NB4 (cell line): ENCODE results near the gene MTFMT.

ENCODE experiments used
- POLR2A ChIP-seq: IDR thresholded peaks from 2 replicates; pipeline ENCODE4 v1.6.1; 2011; ENCODE audit warnings: mild to moderate bottlenecking; ENCODE audit not compliant: insufficient read length; ENCODE audit errors: extremely low read depth
- TF ChIP-seq, protein P1 (sequence below): IDR thresholded peaks from one replicate; pipeline ENCODE4 v1.5.1; 2012; ENCODE audit warnings: low read depth, low read length

DNA sequence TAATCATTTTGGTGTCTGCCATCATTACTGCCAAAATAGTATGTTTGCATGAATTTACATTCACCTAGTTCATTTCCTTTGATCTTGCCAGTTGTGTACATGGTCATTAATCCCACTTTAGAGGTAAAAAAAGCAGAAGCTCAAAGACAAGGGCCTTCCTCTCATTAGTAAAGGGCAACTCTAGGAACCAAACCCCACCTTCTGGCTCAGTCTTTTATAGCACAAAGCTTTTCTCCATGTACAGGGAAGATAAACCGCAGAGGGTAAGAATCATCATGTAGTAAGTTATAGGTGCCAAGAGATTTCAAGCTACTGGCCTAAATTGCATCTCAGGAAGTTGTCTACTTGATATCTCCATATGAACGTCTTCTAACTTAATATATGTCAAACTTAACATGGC lies 20.5 kb downstream of the MTFMT start:
- TF ChIP-seq POLR2A = no peak
- TF ChIP-seq, protein P1, sequence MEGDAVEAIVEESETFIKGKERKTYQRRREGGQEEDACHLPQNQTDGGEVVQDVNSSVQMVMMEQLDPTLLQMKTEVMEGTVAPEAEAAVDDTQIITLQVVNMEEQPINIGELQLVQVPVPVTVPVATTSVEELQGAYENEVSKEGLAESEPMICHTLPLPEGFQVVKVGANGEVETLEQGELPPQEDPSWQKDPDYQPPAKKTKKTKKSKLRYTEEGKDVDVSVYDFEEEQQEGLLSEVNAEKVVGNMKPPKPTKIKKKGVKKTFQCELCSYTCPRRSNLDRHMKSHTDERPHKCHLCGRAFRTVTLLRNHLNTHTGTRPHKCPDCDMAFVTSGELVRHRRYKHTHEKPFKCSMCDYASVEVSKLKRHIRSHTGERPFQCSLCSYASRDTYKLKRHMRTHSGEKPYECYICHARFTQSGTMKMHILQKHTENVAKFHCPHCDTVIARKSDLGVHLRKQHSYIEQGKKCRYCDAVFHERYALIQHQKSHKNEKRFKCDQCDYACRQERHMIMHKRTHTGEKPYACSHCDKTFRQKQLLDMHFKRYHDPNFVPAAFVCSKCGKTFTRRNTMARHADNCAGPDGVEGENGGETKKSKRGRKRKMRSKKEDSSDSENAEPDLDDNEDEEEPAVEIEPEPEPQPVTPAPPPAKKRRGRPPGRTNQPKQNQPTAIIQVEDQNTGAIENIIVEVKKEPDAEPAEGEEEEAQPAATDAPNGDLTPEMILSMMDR = peak; percentile 27
